Uterus (tissue), 4 donors: ENCODE measurements around the gene NANP. TPM values are rescaled to one million over a fixed set of nuclear protein-coding genes. Genes with fewer than 3 reads are reported as not detected.

Experiments
- DNase-seq, 2 donors: peaks; one replicate each; pipeline ENCODE4 v3.0.0-alpha.2; 2019 to 2020
- H3K27ac ChIP-seq, 2 donors: fragments of 200-600 bp; sonication (generic); 1 replicate in 1 of 2; 2 replicates in 1 of 2; pipeline ENCODE4 v1.5.1; 2016 to 2018
- H3K27me3 ChIP-seq, 2 donors: fragments of 200-600 bp; sonication (generic); one replicate each; pipeline ENCODE4 v1.5.1; 2018 to 2019; ENCODE audit warnings: control low read depth in 1 of 2
- H3K36me3 ChIP-seq, 2 donors: fragments of 200-600 bp; sonication (generic); one replicate each; pipeline ENCODE4 v1.5.1; 2019; ENCODE audit warnings: control low read depth in 1 of 2
- H3K4me1 ChIP-seq, 2 donors: fragments of 200-600 bp; sonication (generic); one replicate each; pipeline ENCODE4 v1.5.1; 2018 to 2019; ENCODE audit warnings: control low read depth in 1 of 2
- H3K4me3 ChIP-seq, 2 donors: fragments of 200-600 bp; sonication (generic); 1 replicate in 1 of 2; 2 replicates in 1 of 2; pipeline ENCODE4 v1.5.1; 2018 to 2019; ENCODE audit warnings: mild to moderate bottlenecking in 1 of 2
- H3K9me3 ChIP-seq, 2 donors: fragments of 200-600 bp; sonication (generic); one replicate each; pipeline ENCODE4 v1.5.1; 2019; ENCODE audit warnings: control low read depth in 1 of 2
- POLR2A ChIP-seq, 2 donors: fragments of 450-650 bp; IDR thresholded peaks; one replicate each; pipeline ENCODE4 v1.6.1; 2016; ENCODE audit warnings: antibody characterized with exemption in 2 of 2, mild to moderate bottlenecking in 1 of 2, moderate library complexity in 1 of 2
- intact Hi-C: fragments of 100-400 bp; cut with DNase I; formaldehyde crosslinking; loops from one replicate; pipeline ENCODE4 v1.15.1; 2023; ENCODE audit warnings: low total_unique reads
- small RNA-seq: library from RNA; depleted of rRNA; stranded (forward); fragments of <200 nt; gene quantifications from one replicate; pipeline ENCODE3, GENCODE V24; 2016
- total RNA-seq, 4 donors: library from RNA; depleted of rRNA in 3 of 4; stranded (reverse); fragments of >200 nt in 3 of 4; gene quantifications; one replicate each; pipeline versions ENCODE4 v1.1.0 to v1.2.4, GENCODE V29; 2014 to 2023
- TF ChIP-seq, protein P1 (sequence below), 4 experiments: fragments of 200-600 bp in 2 of 4; fragments of 450-650 bp in 2 of 4; sonication (generic) in 2 of 4; IDR thresholded peaks; one replicate each; pipeline ENCODE4 v1.5.1; 2016 to 2019; ENCODE audit warnings: antibody characterized with exemption in 4 of 4, mild to moderate bottlenecking in 2 of 4, moderate library complexity in 1 of 4
- donor health status: DM: yes; HTN: yes; CAD: no.

The NANP gene
- total RNA-seq, 4 donors from 2014 or later = 0.88 to 10.9 (median 4.0) TPM

DNA sequence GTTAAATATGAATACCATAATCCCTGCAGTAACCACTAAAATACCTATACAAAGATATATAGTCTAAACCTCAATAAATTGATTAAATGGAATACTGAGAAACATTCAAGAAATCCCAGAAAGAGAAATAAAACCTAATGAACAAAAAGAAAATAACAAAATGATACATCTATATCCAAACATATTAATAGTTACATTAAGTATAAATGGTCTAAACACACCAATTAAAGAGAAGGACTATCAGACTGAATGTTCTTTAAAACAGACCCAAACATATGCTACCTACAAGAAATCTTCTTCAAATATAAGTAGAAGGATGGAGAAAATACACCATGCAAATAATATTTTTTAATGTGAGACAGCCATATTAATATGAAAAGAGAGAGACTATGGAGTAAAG lies 60.5 kb downstream of the NANP start:
- Histone ChIP-seq H3K27me3 (no peaks in the 10 kb centered on the region), H3K4me3 (no peak overlapping the region), H3K36me3 (no peaks in the 10 kb centered on the region), H3K9me3 (no peaks in the 10 kb centered on the region), H3K27ac (no peak overlapping the region), H3K4me1 (no peaks in the 10 kb centered on the region)
- intact Hi-C loops = no loop called here
- no peak for TF ChIP-seq POLR2A (IDR thresholded peaks at IDR 0.05)
- TF ChIP-seq, protein P1, sequence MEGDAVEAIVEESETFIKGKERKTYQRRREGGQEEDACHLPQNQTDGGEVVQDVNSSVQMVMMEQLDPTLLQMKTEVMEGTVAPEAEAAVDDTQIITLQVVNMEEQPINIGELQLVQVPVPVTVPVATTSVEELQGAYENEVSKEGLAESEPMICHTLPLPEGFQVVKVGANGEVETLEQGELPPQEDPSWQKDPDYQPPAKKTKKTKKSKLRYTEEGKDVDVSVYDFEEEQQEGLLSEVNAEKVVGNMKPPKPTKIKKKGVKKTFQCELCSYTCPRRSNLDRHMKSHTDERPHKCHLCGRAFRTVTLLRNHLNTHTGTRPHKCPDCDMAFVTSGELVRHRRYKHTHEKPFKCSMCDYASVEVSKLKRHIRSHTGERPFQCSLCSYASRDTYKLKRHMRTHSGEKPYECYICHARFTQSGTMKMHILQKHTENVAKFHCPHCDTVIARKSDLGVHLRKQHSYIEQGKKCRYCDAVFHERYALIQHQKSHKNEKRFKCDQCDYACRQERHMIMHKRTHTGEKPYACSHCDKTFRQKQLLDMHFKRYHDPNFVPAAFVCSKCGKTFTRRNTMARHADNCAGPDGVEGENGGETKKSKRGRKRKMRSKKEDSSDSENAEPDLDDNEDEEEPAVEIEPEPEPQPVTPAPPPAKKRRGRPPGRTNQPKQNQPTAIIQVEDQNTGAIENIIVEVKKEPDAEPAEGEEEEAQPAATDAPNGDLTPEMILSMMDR (IDR thresholded peaks at IDR 0.05) = no peak
- no peak for DNase-seq

Small RNAs within 50 kb of the gene (small RNA-seq; reads per million reads assigned to genes)
- gene RN7SL594P (not detected), gene RNU6ATAC17P (not detected)

Other genes with a start within 250 kb of the NANP start
- gene ABHD12, start 233.2 kb downstream of the NANP start, total RNA-seq = 10 to 100 TPM in 3 of 4 donors, 1 to 10 TPM in 1; 10.0 to 47.6 (median 36.3) TPM
- gene GINS1, start 216.3 kb downstream of the NANP start, total RNA-seq = 10 to 100 TPM in 1 of 4 donors, 1 to 10 TPM in 1, not detected in 2; 1.3 to 14.3 TPM
- 10 to 100 TPM in 3 of 4 donors, 1 to 10 TPM in 1; 5.0 to 22.3 (median 14.7) TPM for gene NINL, start 38.5 kb downstream of the NANP start, total RNA-seq
- 10 to 100 TPM in 2 of 4 donors, 1 to 10 TPM in 2; 2.6 to 32.4 (median 19.0) TPM for gene ZNF337, start 72.8 kb upstream of the NANP start, total RNA-seq